BJ (cell line): ENCODE data around the gene GPRIN1. TPM values are rescaled to one million over a fixed set of nuclear protein-coding genes. Genes with fewer than 3 reads are reported as not detected.

ENCODE experiments used
- CTCF ChIA-PET: fragments of 350-600 bp; formaldehyde crosslinking; extraction: SDS; loops from one replicate; lab custom pipeline; 2021; ENCODE audit warnings: antibody characterized with exemption, inconsistent platforms; lab: Yijun Ruan, JAX
- POLR2A ChIA-PET: fragments of 300-600 bp; sonication (Branson Sonifier 250); formaldehyde crosslinking; extraction: SDS; loops from one replicate; lab custom pipeline; 2021; ENCODE audit warnings: antibody characterized with exemption; lab: Charles Lee
- DNase-seq: peaks from one replicate; pipeline ENCODE4 v3.0.0-alpha.2; 2011; ENCODE audit warnings: low read depth
- H3K27me3 ChIP-seq: 2 replicates; pipeline ENCODE4 v1.6.0; 2011; ENCODE audit warnings: low read length; ENCODE audit not compliant: control insufficient read depth, insufficient read depth
- H3K36me3 ChIP-seq: 2 replicates; pipeline ENCODE4 v1.5.1; 2011; ENCODE audit warnings: low read length; ENCODE audit not compliant: control insufficient read depth, insufficient read depth
- H3K4me3 ChIP-seq: 2 replicates; pipeline ENCODE4 v1.5.1; 2011; ENCODE audit warnings: low read depth, mild to moderate bottlenecking, control low read depth, low read length
- polyA plus RNA-seq: library from polyadenylated mRNA; depleted of rRNA; stranded (reverse); fragments of >200 nt; gene quantifications from 2 replicates; pipeline ENCODE4 v1.2.3, GENCODE V29; 2011
- TF ChIP-seq, protein P1 (sequence below): IDR thresholded peaks from 2 replicates; pipeline ENCODE4 v1.5.1; 2011; ENCODE audit warnings: low read depth, mild to moderate bottlenecking, control low read depth, inconsistent platforms, low read length, moderate library complexity; ENCODE audit not compliant: insufficient read depth

Gene GPRIN1
- polyA plus RNA-seq, 1 experiment, result 2.4 TPM

DNA sequence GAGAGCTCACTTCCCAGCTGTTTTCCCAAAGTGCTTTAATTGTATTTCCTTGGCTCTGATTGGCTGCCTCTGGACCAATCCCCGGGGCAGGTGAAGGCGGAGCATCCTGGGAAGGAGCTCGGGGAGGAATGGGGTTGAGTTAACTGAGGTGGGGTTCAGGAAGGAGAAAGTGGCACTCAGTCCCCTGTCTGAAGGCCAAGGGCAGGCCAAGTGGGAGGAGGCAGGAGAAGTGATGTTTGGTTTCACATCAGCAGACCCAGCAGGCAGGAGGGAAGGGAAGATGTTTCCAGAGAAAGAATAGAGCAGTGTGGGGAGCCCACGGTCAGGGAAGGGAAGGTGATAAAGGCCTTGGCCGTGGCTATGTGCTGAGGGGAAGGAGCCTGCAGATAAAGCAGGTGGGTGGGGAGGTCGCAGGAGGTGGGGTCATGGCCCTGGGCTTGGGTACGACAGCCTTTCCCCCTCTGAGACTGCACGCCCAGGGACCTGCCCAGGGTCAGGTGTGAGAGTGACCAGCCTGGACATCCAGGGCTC is 40.5 kb upstream of the GPRIN1 start:
- H3K36me3 ChIP-seq, result peaks cover 8% of the 10 kb centered on the region; the same call in 1 of the 2 replicates
- TF ChIP-seq, protein P1, sequence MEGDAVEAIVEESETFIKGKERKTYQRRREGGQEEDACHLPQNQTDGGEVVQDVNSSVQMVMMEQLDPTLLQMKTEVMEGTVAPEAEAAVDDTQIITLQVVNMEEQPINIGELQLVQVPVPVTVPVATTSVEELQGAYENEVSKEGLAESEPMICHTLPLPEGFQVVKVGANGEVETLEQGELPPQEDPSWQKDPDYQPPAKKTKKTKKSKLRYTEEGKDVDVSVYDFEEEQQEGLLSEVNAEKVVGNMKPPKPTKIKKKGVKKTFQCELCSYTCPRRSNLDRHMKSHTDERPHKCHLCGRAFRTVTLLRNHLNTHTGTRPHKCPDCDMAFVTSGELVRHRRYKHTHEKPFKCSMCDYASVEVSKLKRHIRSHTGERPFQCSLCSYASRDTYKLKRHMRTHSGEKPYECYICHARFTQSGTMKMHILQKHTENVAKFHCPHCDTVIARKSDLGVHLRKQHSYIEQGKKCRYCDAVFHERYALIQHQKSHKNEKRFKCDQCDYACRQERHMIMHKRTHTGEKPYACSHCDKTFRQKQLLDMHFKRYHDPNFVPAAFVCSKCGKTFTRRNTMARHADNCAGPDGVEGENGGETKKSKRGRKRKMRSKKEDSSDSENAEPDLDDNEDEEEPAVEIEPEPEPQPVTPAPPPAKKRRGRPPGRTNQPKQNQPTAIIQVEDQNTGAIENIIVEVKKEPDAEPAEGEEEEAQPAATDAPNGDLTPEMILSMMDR, result no peak
- no peaks in the 10 kb centered on the region for H3K27me3 ChIP-seq
- H3K4me3 ChIP-seq, result no peak overlapping the region
- POLR2A ChIA-PET, result no interaction called here
- CTCF ChIA-PET, result interaction anchor here (0.6 to 7.4 kb wide), 2 partner anchors 9 to 17 kb away, joined by 3 to 68 read pairs; no protein-coding TSS in a partner anchor
- DNase-seq, result no peak

DNA sequence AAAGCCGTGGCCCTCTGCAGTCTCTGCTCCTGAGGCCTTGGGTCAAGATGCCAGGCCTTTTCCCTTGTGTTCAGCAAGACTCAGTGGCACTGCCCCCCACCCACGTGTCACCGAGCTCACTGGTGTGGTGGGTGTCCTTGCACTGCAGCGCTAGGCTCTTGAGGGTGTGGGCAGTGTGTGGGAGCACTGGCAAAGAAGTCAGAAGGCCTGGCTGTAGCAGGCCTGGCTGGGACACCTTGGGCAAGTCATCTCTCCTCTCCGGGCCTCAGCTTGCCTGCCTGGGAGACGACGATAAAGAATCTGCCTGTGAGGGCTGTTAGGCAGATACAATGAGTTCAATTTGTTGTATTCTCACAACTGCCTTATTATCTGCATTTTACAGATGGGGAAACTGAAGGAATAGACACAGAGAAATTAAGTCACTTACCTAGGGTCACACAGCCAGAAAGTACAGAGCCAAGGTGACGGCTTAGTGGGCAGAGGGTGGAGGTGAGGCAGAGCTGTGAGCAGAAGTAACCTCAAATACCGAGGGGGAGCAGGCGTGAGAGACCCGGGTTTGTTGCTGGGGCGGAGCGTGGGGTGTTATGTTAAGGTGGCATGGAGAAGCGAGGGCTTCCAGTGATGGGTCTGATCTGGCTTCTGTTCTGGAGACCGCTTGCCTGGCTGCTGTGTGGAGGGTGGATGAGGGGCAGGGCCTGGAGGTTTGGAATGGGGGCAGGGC is 38.7 kb upstream of the GPRIN1 start:
- Histone ChIP-seq H3K27me3 (no peaks in the 10 kb centered on the region), H3K36me3 (0 out of 2 replicates have a peak, but pooled peaks cover 1% of the 10 kb centered on the region), H3K4me3 (peak overlapping the region; percentile 68)
- ChIA-PET POLR2A (no interaction called here), CTCF (interaction anchor here (0.8 to 7.4 kb wide), 3 partner anchors 8 to 75 kb away, joined by 3 to 68 read pairs (median 3); no protein-coding TSS in a partner anchor)
- TF ChIP-seq, protein P1, result no peak
- DNase-seq, result no peak

DNA sequence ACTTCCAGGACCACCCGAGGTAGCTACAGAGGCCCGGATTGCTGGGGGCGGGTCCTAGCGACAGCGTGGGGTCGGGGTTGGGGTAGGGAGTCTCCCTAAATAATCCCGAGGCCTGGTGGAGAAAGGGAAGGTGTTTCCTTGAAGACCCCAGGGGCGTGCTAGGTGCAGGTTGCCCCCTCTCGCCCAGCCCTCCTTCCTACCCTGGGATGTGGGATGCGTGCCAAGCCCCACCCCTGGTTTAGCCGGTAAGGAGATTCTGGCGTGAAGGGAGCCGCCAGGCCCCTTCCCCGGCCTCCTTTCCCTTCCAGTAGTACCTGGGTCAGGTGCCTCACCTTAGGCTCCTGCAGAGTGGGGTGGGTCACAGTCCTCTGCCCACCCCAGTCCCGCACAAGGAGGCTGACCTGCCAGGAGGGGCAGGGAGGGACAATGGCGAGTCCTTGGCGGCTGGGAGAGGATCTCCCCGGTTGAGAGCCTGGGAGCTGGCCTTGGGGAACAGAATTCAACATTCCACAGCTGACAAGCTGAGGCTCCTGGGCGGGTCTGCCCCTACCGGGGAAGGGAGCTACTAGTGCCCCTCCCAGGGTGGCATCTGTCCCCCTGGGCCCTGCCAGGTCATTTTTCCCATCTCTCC is 38.0 kb upstream of the GPRIN1 start:
- H3K36me3 ChIP-seq, result 0 out of 2 replicates have a peak, but pooled peaks cover 1% of the 10 kb centered on the region
- POLR2A ChIA-PET, result no interaction called here
- H3K27me3 ChIP-seq, result no peaks in the 10 kb centered on the region
- TF ChIP-seq, protein P1, result no peak
- H3K4me3 ChIP-seq, result peak overlapping the region; percentile 68
- no peak for DNase-seq
- CTCF ChIA-PET, result interaction anchor here (0.8 to 7.4 kb wide), 3 partner anchors 9 to 74 kb away, joined by 3 to 68 read pairs (median 3); no protein-coding TSS in a partner anchor

DNA sequence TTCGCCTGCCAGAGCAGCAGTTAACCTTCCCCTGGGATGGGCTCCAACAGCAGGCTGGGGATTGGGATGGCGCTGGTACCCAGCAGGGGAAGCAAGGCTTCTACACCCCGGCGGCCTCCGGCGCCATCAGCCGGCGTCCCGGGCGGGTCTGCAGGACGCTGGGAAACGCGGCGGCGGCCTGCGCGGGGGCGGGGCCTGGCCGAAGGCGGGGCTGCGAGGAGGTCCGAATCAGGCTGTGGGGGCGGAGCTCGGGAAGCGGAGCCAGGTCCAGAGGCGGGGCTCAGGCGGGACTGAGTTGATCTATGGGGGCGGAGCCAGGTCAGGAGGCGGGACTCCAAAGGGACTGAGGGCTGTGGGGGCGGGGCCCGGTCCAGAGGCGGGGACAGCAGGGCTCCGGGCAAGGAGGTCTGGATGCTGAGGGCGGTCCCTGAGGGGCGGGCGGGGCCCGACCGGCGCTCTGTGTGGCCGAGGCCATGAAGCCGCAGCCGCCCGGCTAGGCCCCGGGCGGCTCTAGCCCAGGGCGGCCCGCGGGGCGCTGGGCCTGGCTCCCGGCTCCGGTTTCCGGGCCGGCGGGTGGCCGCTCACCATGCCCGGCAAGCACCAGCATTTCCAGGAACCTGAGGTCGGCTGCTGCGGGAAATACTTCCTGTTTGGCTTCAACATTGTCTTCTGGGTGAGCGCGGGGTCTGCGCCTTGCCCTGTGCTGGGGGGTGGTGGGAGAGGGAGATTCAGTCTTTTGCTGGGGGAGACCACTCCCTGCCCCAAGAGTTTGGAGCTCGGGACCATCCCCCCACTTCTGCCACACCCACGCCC is 37.3 kb upstream of the GPRIN1 start, which contains the start of gene TSPAN17:
Gene TSPAN17 (plus strand): TSS at position 455 of the 813 bp plus-strand sequence. CDS start 132 bp downstream, at position 587.
- Histone ChIP-seq H3K4me3 (peak within 1 kb of the TSS; percentile 68), H3K27me3 (no peaks in the 10 kb centered on the region), H3K36me3 (no peaks in the 10 kb centered on the region)
- POLR2A ChIA-PET, result interaction anchor here (1.0 kb wide), 1 partner anchor 13 kb away, joined by 3 read pairs; no protein-coding TSS in a partner anchor
- DNase-seq, result peak; percentile 93
- CTCF ChIA-PET, result interaction anchor here (0.6 to 7.4 kb wide), 8 partner anchors 9 to 240 kb away, joined by 3 to 68 read pairs (median 4); partner anchors contain the start of genes EIF4E1B and SNCB
- TF ChIP-seq, protein P1, result peak; percentile 33
